ENCODE data around the gene DYSF.

The DYSF gene

DNA sequence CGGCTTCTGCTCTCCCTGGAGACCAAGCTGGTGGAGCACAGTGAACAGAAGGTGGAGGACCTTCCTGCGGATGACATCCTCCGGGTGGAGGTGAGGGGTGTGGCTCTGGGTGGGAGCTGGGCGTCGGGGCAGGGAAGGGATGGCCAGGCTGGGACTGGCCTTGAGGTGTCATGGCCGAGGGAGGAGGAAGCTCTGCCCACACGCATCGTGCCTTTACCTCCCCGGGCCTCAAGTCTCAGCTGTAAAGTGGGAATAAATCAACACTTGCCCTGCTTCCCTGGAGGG lies 98.2 kb downstream of the DYSF start:
- no peaks in the 10 kb centered on the region for H3K36me3 Mint-ChIP-seq (ENCODE audit: low read depth)
- H3K9me3 Mint-ChIP-seq: no peaks in the 10 kb centered on the region
- H3K27me3 Mint-ChIP-seq: peaks cover 5% of the 10 kb centered on the region
- no peak overlapping the region for H3K4me3 Mint-ChIP-seq
- no peaks in the 10 kb centered on the region for H3K4me1 Mint-ChIP-seq (ENCODE audit: low read depth)
- H3K27ac Mint-ChIP-seq: no peak overlapping the region

DNA sequence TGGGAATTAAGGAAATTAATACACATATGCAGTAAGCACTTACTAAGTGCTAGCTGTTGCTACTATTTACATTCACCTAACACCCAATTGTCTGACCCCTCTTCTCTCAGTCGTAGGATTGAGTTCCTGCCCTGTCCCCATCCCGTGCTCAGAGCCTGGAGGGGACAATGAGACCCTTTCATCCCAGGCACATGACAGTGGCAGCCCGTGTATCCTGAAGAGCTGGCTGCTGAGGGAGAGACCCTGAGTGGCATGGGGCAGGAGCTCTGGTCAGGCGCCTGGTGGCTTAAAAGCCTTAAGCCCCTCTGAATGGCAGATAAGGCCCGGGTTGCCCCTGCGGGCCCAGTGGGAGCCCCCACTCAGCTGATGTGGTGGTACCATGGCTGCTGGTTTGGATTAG lies 99.0 kb downstream of the DYSF start:
- H3K4me1 Mint-ChIP-seq (ENCODE audit: low read depth): no peaks in the 10 kb centered on the region
- no peaks in the 10 kb centered on the region for H3K36me3 Mint-ChIP-seq (ENCODE audit: low read depth)
- H3K27me3 Mint-ChIP-seq: peaks cover 5% of the 10 kb centered on the region
- no peaks in the 10 kb centered on the region for H3K9me3 Mint-ChIP-seq
- no peak overlapping the region for H3K4me3 Mint-ChIP-seq
- H3K27ac Mint-ChIP-seq: no peak overlapping the region

DNA sequence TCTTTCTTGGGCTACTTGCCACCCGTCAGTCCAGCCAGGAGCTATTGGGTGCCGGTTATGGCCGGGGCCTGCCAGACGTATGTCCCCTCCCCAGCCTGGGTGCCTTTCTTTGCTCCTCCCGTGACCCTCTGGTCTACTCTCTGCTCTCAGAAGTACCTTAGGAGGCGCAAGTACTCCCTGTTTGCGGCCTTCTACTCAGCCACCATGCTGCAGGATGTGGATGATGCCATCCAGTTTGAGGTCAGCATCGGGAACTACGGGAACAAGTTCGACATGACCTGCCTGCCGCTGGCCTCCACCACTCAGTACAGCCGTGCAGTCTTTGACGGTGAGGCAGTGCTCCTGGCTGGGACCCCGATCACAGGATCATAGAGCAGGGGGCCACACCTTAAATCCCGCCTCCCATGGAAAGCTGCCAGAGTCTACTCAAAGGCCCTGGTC lies 99.5 kb downstream of the DYSF start:
- Mint-ChIP-seq H3K4me1 (ENCODE audit: low read depth) (no peaks in the 10 kb centered on the region), H3K27me3 (peaks cover 5% of the 10 kb centered on the region), H3K9me3 (no peaks in the 10 kb centered on the region), H3K27ac (no peak overlapping the region), H3K36me3 (ENCODE audit: low read depth) (no peaks in the 10 kb centered on the region), H3K4me3 (no peak overlapping the region)

DNA sequence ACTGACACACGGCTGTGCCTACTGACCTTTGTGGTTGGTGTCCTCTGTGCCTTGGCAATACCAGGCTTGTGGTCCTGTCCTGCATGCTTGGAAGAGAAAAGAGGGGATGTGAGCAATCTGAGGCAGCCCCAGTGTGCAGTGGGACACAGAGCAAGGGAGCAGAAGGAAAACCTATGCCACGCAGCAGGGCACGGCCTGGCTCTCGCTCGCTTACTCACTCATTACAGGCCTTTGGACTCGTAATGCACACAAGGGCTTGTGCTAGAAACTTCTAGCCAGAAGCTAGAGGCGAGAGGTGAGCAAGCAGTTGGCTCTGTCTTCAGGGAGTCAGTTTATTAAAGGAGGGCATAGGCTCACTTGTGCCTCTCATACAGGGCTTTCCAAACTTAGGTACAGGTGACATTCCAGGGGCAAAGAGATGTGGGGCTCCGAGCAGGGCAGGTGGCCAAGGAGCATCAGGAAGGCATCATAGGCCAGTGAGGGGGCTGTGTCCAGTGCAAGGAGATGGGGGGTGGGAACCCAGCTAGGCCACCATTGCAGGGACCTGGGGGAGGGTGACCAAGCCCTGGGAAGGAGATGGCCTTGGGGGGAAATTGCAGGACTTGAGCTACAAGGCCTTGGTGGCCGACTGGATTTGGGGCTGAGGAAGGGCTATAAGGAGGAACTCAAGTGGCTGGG lies 100.8 kb downstream of the DYSF start:
- Mint-ChIP-seq H3K4me1 (ENCODE audit: low read depth) (no peaks in the 10 kb centered on the region), H3K27ac (no peak overlapping the region), H3K9me3 (no peaks in the 10 kb centered on the region), H3K4me3 (no peak overlapping the region), H3K36me3 (ENCODE audit: low read depth) (no peaks in the 10 kb centered on the region), H3K27me3 (no peaks in the 10 kb centered on the region)

DNA sequence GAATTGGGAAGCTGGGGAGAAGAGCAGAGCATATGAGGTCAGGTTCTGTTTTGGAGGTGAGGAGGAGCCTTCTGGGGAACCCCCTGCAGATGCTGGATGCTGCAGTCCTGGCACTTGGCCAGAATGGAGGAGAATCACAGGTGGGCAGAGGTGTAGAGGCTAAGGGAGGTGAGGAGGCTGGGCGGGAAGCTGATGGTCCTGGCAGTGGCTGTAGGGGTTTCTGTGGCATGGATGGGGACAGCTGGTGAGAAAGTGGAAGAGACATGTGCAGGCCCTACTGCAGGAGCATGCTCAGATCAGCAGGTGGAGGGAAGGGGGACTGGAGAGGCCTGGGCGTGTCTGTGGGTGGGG lies 101.3 kb downstream of the DYSF start:
- H3K36me3 Mint-ChIP-seq (ENCODE audit: low read depth): no peaks in the 10 kb centered on the region
- no peaks in the 10 kb centered on the region for H3K4me1 Mint-ChIP-seq (ENCODE audit: low read depth)
- no peaks in the 10 kb centered on the region for H3K27me3 Mint-ChIP-seq
- H3K27ac Mint-ChIP-seq: no peak overlapping the region
- no peak overlapping the region for H3K4me3 Mint-ChIP-seq
- no peaks in the 10 kb centered on the region for H3K9me3 Mint-ChIP-seq

DNA sequence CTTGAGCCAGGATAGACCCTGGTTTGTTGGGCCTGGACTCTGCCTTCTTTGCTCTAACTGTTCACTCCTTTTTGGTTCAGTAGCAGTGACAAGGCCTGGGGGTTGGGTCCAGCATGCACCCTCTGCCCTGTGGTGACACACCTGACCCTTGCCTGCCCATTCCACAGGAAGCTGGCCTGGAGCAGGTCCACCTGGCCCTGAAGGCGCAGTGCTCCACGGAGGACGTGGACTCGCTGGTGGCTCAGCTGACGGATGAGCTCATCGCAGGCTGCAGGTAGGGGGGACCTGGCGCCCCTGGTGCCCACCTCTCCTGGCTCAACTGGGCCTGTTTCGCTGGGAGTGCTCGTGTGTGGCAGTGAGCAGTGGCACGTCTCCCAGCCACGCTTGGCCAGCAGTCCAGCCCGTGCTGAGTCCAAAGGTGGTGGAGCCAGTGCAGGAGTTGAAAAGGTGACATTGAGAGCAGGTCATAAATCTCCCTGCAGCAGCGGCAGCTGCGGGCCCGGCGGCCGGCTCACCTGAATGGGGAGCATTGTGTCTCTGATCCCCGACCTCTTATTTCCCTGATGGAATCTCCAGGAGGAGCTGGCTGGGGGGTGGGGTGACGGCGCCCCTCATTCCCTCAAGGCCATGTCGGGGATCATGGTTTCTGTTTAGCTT lies 102.6 kb downstream of the DYSF start:
- H3K4me3 Mint-ChIP-seq: no peak overlapping the region
- no peaks in the 10 kb centered on the region for H3K27me3 Mint-ChIP-seq
- no peaks in the 10 kb centered on the region for H3K4me1 Mint-ChIP-seq (ENCODE audit: low read depth)
- no peaks in the 10 kb centered on the region for H3K36me3 Mint-ChIP-seq (ENCODE audit: low read depth)
- H3K9me3 Mint-ChIP-seq: no peaks in the 10 kb centered on the region
- no peak overlapping the region for H3K27ac Mint-ChIP-seq

DNA sequence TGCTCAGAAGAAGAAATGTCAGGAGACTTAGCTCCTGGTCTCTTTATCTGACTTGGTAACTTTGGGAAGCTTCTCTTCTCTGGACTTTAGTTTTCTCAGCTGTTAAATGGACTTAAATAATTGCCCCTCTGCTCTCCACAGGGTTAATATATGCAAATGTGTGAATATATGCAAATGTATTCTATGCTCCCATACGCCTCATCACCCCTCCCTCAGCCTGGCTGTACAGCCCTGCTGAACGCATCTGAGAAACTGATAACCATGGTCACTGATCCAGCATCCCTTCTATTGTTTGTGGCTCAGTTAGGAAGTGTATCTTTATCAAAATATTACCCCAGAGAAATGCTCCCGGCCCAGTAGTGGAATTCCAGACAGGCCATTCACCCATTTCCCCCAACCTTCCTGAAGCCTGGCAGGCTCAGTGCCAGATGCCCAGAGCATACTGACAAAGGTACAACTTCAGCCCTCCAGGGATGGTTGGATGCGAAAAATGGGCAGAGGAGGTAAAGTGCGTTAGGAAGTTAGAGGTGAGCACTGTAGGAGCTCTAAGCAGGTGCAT lies 103.4 kb downstream of the DYSF start:
- Mint-ChIP-seq H3K36me3 (ENCODE audit: low read depth) (no peaks in the 10 kb centered on the region), H3K9me3 (no peaks in the 10 kb centered on the region), H3K27ac (no peak overlapping the region), H3K27me3 (no peaks in the 10 kb centered on the region), H3K4me3 (no peak overlapping the region), H3K4me1 (ENCODE audit: low read depth) (no peaks in the 10 kb centered on the region)

DNA sequence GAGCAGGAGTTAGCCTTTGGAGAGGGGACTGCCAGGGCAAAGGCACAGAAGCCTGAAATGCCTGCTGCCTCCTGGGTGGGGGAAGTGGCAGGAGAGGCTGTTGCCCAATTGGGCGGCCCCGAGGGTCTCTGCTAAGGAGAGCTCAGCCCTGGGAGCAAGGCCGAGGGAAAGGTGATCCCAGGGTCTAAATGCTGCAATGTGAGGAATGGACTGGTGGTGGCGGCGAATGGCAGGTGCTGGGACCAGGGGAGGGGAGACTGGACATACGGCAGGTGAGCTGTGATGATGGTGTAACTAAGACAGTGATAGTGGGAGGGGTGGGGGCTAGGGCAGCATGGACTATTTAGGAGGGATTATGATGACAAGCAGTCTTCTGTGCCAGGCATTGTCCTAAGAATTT lies 104.0 kb downstream of the DYSF start:
- H3K27ac Mint-ChIP-seq: no peak overlapping the region
- no peaks in the 10 kb centered on the region for H3K36me3 Mint-ChIP-seq (ENCODE audit: low read depth)
- H3K4me3 Mint-ChIP-seq: no peak overlapping the region

DNA sequence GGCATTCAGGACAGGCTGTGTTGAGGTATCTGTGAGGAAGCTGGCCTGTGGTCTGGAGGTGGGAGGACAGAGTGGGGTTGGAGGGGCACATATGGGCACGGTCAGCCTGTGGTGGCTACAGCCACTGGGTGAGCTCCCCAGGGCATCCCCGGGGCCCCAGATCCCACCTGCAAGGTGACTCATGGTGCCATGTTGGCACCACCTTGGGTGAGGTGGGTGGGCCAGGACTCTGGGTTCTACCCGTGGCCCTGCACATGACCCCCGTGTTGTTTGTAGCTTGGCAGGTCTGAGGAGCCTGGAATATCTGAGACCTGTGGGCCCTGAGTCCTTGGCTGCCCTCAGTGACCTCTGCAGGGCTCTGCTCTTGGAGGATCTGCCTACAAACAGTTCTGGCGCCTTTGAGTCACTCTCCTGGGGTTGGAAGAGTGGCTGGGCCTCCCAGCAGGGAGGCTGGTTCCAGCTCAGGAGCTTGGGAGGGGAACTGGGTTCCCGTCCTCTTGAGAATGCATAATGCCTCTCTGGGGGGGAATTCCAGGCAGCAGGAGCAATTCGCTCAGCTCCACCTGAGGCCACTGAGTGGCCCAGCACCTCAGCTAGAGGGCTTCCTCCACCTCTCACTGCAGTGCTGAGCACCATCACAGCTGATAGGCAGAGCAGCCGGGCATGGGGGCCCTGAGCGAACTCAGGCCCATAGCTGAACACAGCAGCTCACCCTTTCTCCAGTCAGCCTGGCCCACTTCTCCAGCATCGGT lies 105.1 kb downstream of the DYSF start:
- no peak overlapping the region for H3K4me3 Mint-ChIP-seq
- no peaks in the 10 kb centered on the region for H3K9me3 Mint-ChIP-seq
- no peaks in the 10 kb centered on the region for H3K27me3 Mint-ChIP-seq
- no peaks in the 10 kb centered on the region for H3K36me3 Mint-ChIP-seq (ENCODE audit: low read depth)
- H3K4me1 Mint-ChIP-seq (ENCODE audit: low read depth): no peaks in the 10 kb centered on the region
- no peak overlapping the region for H3K27ac Mint-ChIP-seq

More for the DNA sequence above, 104.0 kb downstream of the DYSF start:
- Mint-ChIP-seq H3K27me3 (no peaks in the 10 kb centered on the region), H3K9me3 (no peaks in the 10 kb centered on the region), H3K4me1 (ENCODE audit: low read depth) (no peaks in the 10 kb centered on the region)

DNA sequence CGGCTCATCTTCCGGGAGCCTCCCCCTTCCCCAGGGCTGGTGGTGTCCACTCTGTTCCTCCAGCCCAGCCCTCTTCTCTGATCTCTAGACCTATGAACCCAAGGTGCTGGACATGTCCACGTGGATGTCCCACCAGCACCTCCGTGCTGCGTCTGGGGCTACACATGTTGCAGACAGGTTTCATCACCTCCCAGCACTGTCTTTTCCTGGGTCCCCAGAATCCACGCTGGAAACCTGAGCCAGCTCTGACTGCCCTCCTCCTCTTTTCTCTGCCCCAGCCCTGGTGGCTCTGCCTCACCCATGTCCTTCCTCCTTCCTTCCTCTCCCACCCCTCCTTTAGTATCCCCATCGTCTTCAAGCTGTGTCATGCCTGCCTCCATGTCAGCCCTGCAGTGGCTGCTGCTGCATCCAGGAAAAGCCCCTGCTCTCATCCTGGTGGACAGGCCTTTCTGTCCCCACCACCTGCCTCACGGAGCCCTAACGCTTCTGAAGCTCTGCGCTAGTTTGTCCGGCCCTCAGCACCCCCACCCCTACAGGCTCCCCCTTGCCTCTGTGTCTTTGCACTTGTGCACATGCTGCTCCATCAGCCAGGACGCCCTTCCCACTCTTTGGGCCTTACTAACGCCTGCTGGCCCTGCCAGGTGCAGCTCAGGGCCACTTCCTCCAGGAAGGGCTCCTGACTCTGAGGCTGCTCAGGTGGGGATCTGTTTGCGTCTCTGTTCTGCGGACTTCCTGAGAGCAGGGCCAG lies 105.9 kb downstream of the DYSF start:
- Mint-ChIP-seq H3K9me3 (no peaks in the 10 kb centered on the region), H3K27ac (no peak overlapping the region), H3K4me3 (no peak overlapping the region), H3K27me3 (no peaks in the 10 kb centered on the region), H3K36me3 (ENCODE audit: low read depth) (no peaks in the 10 kb centered on the region), H3K4me1 (ENCODE audit: low read depth) (no peaks in the 10 kb centered on the region)

DNA sequence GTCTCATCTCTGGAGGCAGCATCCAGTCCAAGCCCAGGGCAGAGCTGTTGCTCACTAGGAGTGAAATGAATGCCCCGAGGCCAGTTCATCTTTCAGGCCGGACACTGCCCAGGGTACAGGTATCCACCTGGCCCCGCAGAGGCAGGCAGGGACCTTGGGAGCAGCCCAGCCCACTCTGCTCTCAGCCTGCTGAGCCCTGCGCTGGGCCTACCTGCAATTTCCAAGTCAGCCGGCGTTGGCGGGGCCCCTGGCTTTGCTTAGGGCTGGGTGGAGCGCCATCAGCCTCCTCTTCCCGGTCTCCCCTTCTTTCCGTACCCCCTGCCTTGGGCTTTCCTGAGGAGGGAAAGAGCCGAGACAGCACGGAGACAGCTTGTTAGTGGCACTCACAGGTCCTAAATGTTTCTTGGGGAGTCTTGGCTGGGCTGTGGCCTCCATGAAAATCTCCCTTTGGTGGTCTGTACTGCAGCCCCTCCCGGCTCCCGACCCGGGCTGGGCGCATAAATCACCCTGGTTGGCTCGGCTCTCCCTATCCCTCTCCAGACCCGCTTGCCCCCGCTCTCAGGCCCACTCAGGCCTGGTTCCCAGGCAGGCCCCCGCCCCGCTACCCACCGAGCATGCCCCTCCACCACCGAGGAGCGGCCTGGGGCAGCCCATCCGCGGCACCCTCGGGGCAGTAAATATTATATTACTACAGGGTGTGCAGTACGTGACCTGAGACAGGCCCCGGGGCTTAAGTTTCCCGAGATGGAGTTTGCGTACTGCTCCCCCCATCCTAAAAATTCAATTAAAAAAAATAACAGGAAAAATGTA lies 106.7 kb downstream of the DYSF start:
- H3K27ac Mint-ChIP-seq: no peak overlapping the region
- no peaks in the 10 kb centered on the region for H3K4me1 Mint-ChIP-seq (ENCODE audit: low read depth)
- H3K36me3 Mint-ChIP-seq (ENCODE audit: low read depth): no peaks in the 10 kb centered on the region
- H3K9me3 Mint-ChIP-seq: no peaks in the 10 kb centered on the region
- no peaks in the 10 kb centered on the region for H3K27me3 Mint-ChIP-seq
- no peak overlapping the region for H3K4me3 Mint-ChIP-seq

DNA sequence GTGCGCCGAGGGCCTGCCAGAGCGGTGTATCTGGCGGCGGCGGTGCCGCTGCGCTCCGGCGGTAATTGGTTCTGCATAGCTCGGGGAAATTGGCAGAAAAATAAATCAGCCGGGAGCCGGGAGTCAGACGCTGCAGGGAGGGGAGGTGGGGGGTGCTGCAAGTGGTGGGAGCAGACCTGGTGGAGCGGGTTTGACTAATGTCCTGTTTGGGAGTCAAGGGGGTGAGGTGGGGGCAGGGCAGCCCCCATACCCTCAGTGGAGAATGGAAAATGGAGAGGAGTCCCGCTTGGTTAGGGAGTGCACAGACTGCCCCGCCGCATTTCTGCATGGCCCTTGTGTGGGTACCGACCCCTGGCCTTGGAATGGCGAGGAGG lies 107.3 kb downstream of the DYSF start:
- H3K36me3 Mint-ChIP-seq (ENCODE audit: low read depth): no peaks in the 10 kb centered on the region
- no peaks in the 10 kb centered on the region for H3K4me1 Mint-ChIP-seq (ENCODE audit: low read depth)
- H3K27ac Mint-ChIP-seq: no peak overlapping the region
- H3K4me3 Mint-ChIP-seq: no peak overlapping the region
- no peaks in the 10 kb centered on the region for H3K9me3 Mint-ChIP-seq
- H3K27me3 Mint-ChIP-seq: no peaks in the 10 kb centered on the region

DNA sequence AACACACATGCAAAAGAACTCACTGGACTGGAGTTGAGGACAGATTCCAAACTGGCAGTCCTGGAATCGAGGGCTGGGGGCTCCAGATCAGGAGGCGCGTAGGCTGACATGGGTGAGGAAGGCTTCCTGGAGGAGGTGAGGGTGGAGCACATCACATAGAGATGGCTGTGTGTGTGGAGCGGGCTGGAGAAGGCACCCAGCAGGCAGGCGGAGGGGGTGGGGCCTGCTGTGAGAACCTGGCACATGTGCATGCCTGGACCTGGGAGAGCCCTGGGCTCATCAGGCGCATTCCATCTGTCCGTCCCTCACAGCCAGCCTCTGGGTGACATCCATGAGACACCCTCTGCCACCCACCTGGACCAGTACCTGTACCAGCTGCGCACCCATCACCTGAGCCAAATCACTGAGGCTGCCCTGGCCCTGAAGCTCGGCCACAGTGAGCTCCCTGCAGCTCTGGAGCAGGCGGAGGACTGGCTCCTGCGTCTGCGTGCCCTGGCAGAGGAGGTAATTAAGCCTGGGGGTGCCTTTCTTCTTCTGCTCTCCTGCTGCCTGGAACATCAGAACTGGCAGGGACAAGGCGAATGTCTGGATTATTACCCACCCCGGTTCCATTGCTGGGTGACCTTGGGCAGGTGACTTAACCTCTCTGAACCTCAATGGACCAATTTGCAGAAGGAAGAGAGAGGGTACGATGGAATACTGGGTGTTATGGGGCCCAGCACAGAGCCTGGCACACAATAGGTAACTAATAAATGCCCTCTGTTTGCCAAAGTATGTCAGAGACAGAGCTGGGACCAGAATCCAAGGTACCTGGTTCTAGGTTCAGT lies 108.3 kb downstream of the DYSF start:
- H3K9me3 Mint-ChIP-seq: no peaks in the 10 kb centered on the region
- H3K36me3 Mint-ChIP-seq (ENCODE audit: low read depth): no peaks in the 10 kb centered on the region
- no peak overlapping the region for H3K27ac Mint-ChIP-seq
- no peaks in the 10 kb centered on the region for H3K4me1 Mint-ChIP-seq (ENCODE audit: low read depth)
- H3K27me3 Mint-ChIP-seq: no peaks in the 10 kb centered on the region
- H3K4me3 Mint-ChIP-seq: no peak overlapping the region

DNA sequence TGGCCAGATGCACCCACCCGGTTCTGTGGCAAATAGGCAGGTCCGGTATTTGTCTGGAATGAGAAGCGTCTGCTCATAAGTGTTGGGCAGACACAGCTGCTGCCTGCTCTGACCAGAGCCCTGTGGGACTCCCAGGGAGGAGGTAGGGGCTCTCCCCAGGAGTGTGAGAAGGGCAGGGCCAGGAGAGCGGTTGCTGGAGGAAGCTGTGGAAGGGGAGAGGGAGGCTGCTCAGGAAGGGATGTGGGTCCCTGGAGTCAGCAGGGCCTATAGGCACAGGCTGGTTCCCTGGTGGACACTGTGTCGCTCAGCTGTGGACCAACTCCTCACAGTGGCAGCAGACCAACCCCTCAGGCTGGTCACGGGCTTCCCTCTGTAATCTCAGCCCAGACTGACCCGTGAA lies 109.2 kb downstream of the DYSF start:
- H3K4me3 Mint-ChIP-seq: no peak overlapping the region
- H3K9me3 Mint-ChIP-seq: no peaks in the 10 kb centered on the region
- H3K27me3 Mint-ChIP-seq: no peaks in the 10 kb centered on the region
- no peaks in the 10 kb centered on the region for H3K36me3 Mint-ChIP-seq (ENCODE audit: low read depth)
- H3K27ac Mint-ChIP-seq: no peak overlapping the region
- H3K4me1 Mint-ChIP-seq (ENCODE audit: low read depth): no peaks in the 10 kb centered on the region
